Duodenal mucosa (tissue), 2 donors: ENCODE data around the gene DES.

Source experiments
- H3K27ac ChIP-seq: one replicate; pipeline ENCODE4 v1.7.0; 2013; ENCODE audit warnings: low read depth, low read length
- H3K27me3 ChIP-seq, 2 donors: one replicate each; pipeline ENCODE4 v1.7.0; 2013; ENCODE audit warnings: low read length in 2 of 2, control low read depth in 1 of 2; ENCODE audit not compliant: insufficient read depth in 2 of 2, control insufficient read depth in 1 of 2
- H3K36me3 ChIP-seq, 2 donors: one replicate each; pipeline ENCODE4 v1.7.0; 2013; ENCODE audit warnings: low read length in 2 of 2, control low read depth in 1 of 2; ENCODE audit not compliant: insufficient read depth in 2 of 2, control insufficient read depth in 1 of 2
- H3K4me1 ChIP-seq, 2 donors: one replicate each; pipeline ENCODE4 v1.7.0; 2013; ENCODE audit warnings: low read length in 2 of 2, control low read depth in 1 of 2; ENCODE audit not compliant: insufficient read depth in 2 of 2, control insufficient read depth in 1 of 2
- H3K4me3 ChIP-seq, 2 donors: one replicate each; pipeline ENCODE4 v1.7.0; 2013; ENCODE audit warnings: low read length in 2 of 2, low read depth in 1 of 2
- H3K9ac ChIP-seq, 2 donors: one replicate each; pipeline ENCODE4 v1.7.0; 2013; ENCODE audit warnings: low read length in 2 of 2, low read depth in 1 of 2
- H3K9me3 ChIP-seq, 2 donors: one replicate each; pipeline ENCODE4 v1.7.0; 2013; ENCODE audit warnings: low read length in 2 of 2, control low read depth in 1 of 2; ENCODE audit not compliant: control insufficient read depth in 1 of 2

The DES gene

GRCh38 chr2:219428469-219428868, 10.3 kb downstream of the DES start:
- Histone ChIP-seq H3K9me3 (no peaks in the 10 kb centered on the region), H3K27ac (no peak overlapping the region), H3K9ac (no peak overlapping the region), H3K4me3 (no peak overlapping the region), H3K27me3 (peaks cover 0 to 7% of the 10 kb centered on the region in 2 donors), H3K4me1 (no peaks in the 10 kb centered on the region), H3K36me3 (no peaks in the 10 kb centered on the region)

DNA sequence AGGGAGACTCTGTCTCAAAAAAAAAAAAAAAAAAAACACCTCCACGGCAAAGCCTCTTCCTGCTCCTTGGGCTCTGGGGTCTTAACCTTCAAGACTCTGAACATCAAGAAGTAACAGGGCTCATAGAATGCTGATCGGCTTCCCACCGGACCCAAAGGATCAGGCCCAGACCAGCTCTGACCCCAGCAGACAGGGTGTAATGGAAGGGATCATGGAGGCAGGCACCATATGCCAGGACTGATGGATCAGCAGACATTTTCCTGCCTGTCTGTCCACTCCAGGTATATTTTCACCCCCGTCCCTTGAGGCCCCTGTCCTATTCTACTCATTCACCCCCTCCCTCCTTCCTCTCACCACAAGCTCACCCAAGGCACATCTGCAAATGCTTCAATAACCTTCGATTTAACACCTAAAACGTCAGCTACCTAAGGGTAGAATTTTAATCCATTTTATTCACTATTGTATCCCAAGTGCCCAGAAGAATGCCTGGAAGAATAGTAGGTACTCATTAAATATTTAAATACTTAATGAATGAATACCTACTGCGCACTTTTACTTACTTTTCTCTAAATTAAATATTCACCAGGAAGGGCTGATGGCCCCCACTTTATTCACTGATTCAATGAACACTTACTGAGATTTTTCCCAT, 11.9 kb downstream of the DES start:
- Histone ChIP-seq H3K27ac (no peak overlapping the region), H3K36me3 (no peaks in the 10 kb centered on the region), H3K4me1 (no peaks in the 10 kb centered on the region), H3K9me3 (no peaks in the 10 kb centered on the region), H3K4me3 (no peak overlapping the region), H3K9ac (no peak overlapping the region), H3K27me3 (peaks cover 7 to 17% of the 10 kb centered on the region in 2 donors)

GRCh38 chr2:219430633-219431615, 12.7 kb downstream of the DES start:
- Histone ChIP-seq H3K36me3 (no peaks in the 10 kb centered on the region), H3K9ac (no peak overlapping the region), H3K27me3 (peaks cover 15 to 23% of the 10 kb centered on the region in 2 donors), H3K4me1 (no peaks in the 10 kb centered on the region), H3K27ac (no peak overlapping the region), H3K4me3 (no peak overlapping the region), H3K9me3 (no peaks in the 10 kb centered on the region)

DNA sequence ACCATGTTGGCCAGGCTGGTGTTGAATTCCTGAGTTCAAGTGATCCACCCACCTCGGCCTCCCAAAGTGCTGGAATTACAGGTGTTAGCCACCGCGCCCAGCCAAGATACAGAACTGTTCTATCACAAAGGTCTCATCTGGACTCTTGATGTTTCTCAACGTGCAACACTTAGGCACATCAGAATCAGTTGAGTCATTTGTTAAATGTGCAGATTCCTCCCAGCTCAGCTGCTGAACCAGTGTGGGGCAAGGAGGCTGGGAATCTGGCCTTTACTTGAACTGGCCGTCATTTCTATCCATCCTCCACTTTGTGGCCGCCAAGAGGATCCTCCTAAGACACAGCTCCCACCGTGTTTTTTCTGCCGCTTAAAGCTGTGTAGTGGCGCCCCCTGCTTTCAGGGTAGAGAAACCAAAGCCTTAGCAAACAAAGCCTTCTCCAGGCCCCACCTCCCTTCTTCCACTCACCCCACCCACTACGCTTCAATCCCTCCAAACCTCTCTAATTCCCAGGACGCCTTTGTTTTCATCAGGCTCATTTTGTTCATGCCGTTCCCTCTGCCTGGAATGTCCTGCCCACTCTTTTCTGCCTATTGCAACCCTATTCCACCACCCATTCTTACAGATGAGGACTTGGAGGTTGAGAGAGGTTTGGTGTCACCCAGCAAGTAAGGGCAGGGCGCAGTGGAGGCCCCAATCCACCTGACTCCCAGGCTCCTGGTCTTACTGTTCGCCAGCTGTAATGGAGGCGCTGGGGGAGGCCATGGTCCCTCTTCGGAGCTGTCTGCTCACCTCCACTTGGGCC, 15.7 kb downstream of the DES start:
- no peaks in the 10 kb centered on the region for H3K36me3 ChIP-seq
- no peak overlapping the region for H3K4me3 ChIP-seq
- no peak overlapping the region for H3K9ac ChIP-seq
- no peaks in the 10 kb centered on the region for H3K4me1 ChIP-seq
- H3K27ac ChIP-seq = no peak overlapping the region
- peaks cover 28% of the 10 kb centered on the region in 2 donors for H3K27me3 ChIP-seq
- H3K9me3 ChIP-seq = no peaks in the 10 kb centered on the region

GRCh38 chr2:219434468-219434717, 16.2 kb downstream of the DES start:
- Histone ChIP-seq H3K27me3 (peaks cover 28 to 31% of the 10 kb centered on the region in 2 donors), H3K27ac (no peak overlapping the region), H3K4me3 (no peak overlapping the region), H3K36me3 (no peaks in the 10 kb centered on the region), H3K9me3 (no peaks in the 10 kb centered on the region), H3K9ac (no peak overlapping the region), H3K4me1 (no peaks in the 10 kb centered on the region)

DNA sequence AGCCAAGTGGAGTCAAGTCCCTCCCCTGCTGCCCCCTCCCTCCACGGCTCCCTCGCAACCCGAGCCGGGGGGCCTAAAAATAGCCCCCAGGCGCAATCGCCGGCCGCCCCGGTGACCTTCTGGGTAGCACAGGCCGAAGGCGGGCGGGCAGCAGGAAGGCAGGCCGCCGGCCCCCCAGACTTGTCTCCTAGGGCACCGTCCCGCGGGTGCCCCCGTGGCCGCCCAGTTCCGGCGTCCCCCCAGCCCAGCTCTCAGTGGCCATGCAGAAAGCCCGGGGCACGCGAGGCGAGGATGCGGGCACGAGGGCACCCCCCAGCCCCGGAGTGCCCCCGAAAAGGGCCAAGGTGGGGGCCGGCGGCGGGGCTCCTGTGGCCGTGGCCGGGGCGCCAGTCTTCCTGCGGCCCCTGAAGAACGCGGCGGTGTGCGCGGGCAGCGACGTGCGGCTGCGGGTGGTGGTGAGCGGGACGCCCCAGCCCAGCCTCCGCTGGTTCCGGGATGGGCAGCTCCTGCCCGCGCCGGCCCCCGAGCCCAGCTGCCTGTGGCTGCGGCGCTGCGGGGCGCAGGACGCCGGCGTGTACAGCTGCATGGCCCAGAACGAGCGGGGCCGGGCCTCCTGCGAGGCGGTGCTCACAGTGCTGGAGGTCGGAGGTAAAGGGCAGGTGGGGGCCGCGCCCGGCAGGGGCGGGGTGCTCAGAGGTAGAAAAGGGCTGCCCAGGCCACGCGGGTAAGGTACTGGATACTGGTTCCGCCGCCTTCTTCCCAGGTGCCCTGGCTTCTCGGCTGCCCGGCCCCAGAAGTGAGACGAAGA, 16.7 kb downstream of the DES start, which contains the start of gene SPEG:
Gene SPEG, plus strand, starts transcription at position 126 of the 808 bp plus-strand sequence. Its CDS starts 135 bp downstream, at position 261.
- Histone ChIP-seq H3K27ac (no peak within 1 kb of the TSS), H3K4me1 (no peaks in the 10 kb centered on the region), H3K4me3 (no peak within 1 kb of the TSS), H3K36me3 (no peaks in the 10 kb centered on the region), H3K9me3 (no peaks in the 10 kb centered on the region), H3K27me3 (peaks cover 28 to 33% of the 10 kb centered on the region in 2 donors), H3K9ac (no peak within 1 kb of the TSS)

GRCh38 chr2:219435701-219436100, 17.5 kb downstream of the DES start:
- Histone ChIP-seq H3K4me3 (no peak overlapping the region), H3K9me3 (no peaks in the 10 kb centered on the region), H3K27ac (no peak overlapping the region), H3K9ac (no peak overlapping the region), H3K36me3 (no peaks in the 10 kb centered on the region), H3K27me3 (peaks cover 30 to 35% of the 10 kb centered on the region in 2 donors), H3K4me1 (no peaks in the 10 kb centered on the region)

DNA sequence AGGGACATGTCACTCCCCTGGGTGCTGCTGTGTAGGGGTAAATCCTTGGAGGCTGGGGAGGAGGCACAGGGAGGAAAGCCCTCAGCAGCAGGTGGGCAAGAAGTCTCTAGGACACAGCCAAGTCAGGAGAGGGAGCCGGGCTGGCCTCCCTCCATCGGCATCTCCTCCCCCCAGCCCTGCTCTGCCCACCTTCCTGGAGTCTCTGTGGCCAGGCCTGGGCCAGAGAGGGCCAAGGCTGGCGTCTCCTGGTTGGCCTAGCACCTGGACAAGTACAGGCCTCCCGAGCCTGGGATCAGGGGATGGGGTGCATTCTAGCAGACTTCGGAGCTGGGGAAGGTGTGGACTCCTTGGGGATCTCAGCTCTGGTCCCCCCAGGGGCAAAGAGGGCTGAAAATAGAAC, 18.3 kb downstream of the DES start:
- H3K4me1 ChIP-seq = peaks cover 0 to 4% of the 10 kb centered on the region in 2 donors

GRCh38 chr2:219437141-219437540, 19.0 kb downstream of the DES start:
- Histone ChIP-seq H3K36me3 (no peaks in the 10 kb centered on the region), H3K4me3 (no peak overlapping the region), H3K27ac (no peak overlapping the region), H3K4me1 (peaks cover 0 to 5% of the 10 kb centered on the region in 2 donors), H3K27me3 (peaks cover 39 to 44% of the 10 kb centered on the region in 2 donors), H3K9me3 (no peaks in the 10 kb centered on the region), H3K9ac (no peak overlapping the region)

More for the DNA sequence above, 18.3 kb downstream of the DES start:
- no peaks in the 10 kb centered on the region for H3K36me3 ChIP-seq
- H3K9ac ChIP-seq = no peak overlapping the region
- H3K9me3 ChIP-seq = no peaks in the 10 kb centered on the region
- no peak overlapping the region for H3K27ac ChIP-seq
- no peak overlapping the region for H3K4me3 ChIP-seq
- peaks cover 38 to 43% of the 10 kb centered on the region in 2 donors for H3K27me3 ChIP-seq
